ENCODE data around the gene PPM1E.
"Not testable (repeated sequence)": the region's sequence is repeated elsewhere in the genome, so short reads cannot be mapped to it uniquely, and the experiment has no call there.

The PPM1E gene

GRCh38 chr17:58755577-58756245, at the start of gene PPM1E:
Gene PPM1E (plus strand): TSS chr17:58755854.
- H3K4me3 Mint-ChIP-seq: peak within 1 kb of the TSS; percentile 93
- H3K27ac Mint-ChIP-seq: peak within 1 kb of the TSS; percentile 76
- H3K9me3 Mint-ChIP-seq: no peaks in the 10 kb centered on the region
- H3K27me3 Mint-ChIP-seq: peaks cover 37% of the 10 kb centered on the region
- H3K36me3 Mint-ChIP-seq: peaks cover 3% of the 10 kb centered on the region
- peaks cover 13% of the 10 kb centered on the region for H3K4me1 Mint-ChIP-seq

DNA sequence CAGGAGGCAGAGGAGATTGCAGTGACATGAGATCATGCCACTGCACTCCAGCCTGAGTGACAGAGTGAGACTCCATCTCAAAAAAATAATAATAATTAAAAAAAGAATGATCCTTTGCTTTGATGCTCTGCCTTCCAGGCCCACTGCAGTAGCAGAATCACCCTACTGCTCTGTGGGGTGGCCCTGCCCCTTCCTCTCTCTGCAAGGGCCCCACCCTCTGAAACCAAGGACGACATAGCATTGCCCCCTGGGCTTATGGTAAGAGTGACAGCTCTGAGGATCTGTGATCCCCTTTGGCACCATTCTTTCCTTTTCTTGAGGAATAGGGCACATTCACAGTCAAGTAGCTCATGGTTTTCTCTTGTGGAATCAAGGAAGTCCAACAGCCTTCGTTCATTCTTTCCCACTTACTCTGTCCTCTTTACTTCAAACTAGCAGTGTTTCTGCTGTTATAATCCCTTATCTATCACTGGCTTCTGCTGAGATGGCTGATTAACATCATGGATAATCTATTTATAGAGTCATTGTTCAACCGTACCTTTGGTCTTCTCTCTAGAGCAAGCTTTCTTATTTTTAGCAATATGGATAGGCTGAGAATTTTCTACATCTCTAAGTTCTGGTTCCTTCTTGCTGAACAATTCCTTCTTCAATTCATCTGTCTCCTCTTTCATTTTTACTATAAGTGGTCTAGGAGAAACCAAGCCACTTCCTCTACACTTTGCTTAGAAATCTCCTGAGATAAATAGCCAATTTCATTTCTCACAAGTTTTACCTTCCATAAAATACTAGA, 49.1 kb upstream of the PPM1E start:
- Mint-ChIP-seq H3K27ac (no peak overlapping the region), H3K4me1 (peaks cover 4% of the 10 kb centered on the region), H3K36me3 (peaks cover 9% of the 10 kb centered on the region), H3K9me3 (no peaks in the 10 kb centered on the region), H3K27me3 (no peaks in the 10 kb centered on the region), H3K4me3 (no peak overlapping the region)

DNA sequence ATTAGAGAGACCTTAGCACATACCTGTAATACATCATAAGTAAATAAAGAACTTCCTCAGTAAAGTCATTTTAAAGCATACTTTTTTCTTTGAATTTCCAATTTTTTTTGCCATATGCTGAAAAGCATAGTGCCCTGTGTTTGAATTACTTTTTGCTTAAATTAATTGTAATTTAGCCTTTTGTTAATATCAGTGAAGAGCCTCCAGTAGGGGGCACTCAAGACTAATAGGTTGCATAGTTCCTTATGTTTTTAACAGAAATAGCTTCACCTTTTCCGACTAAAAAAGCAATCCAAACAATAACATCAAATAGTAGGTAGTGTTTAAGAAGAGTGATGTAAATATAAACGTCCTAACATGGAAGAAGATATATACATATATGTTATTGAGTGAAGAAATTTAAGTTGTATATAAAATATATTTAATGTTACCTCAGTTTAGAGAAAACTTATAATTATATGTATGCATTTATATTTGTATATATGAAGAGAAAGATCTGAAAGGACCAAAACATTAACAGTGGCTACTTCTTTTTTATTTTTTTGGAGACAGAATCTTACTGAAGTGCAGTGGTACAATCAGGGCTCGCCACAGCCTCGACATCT, 44.6 kb upstream of the PPM1E start:
- Mint-ChIP-seq H3K27me3 (no peaks in the 10 kb centered on the region), H3K27ac (no peak overlapping the region), H3K4me3 (no peak overlapping the region), H3K4me1 (peaks cover 4% of the 10 kb centered on the region), H3K36me3 (peaks cover 10% of the 10 kb centered on the region), H3K9me3 (no peaks in the 10 kb centered on the region)

GRCh38 chr17:58722274-58722673, 33.4 kb upstream of the PPM1E start:
- Mint-ChIP-seq H3K4me3 (no peak overlapping the region), H3K4me1 (no peaks in the 10 kb centered on the region), H3K27ac (no peak overlapping the region), H3K27me3 (no peaks in the 10 kb centered on the region), H3K9me3 (no peaks in the 10 kb centered on the region), H3K36me3 (peaks cover 5% of the 10 kb centered on the region)

- Mint-ChIP-seq H3K36me3 (peaks cover 5% of the 10 kb centered on the region), H3K9me3 (no peaks in the 10 kb centered on the region), H3K27me3 (no peaks in the 10 kb centered on the region), H3K4me1 (no peaks in the 10 kb centered on the region), H3K27ac (no peak overlapping the region), H3K4me3 (no peak overlapping the region)
Observed at GRCh38 chr17:58722696-58723095, 33.0 kb upstream of the PPM1E start.

GRCh38 chr17:58728798-58729197, 26.9 kb upstream of the PPM1E start:
- H3K4me1 Mint-ChIP-seq: no peaks in the 10 kb centered on the region
- H3K27ac Mint-ChIP-seq: no peak overlapping the region
- H3K36me3 Mint-ChIP-seq: peaks cover 2% of the 10 kb centered on the region
- H3K9me3 Mint-ChIP-seq: no peaks in the 10 kb centered on the region
- H3K4me3 Mint-ChIP-seq: no peak overlapping the region
- no peaks in the 10 kb centered on the region for H3K27me3 Mint-ChIP-seq

GRCh38 chr17:58730937-58731336, 24.7 kb upstream of the PPM1E start:
- Mint-ChIP-seq H3K27ac (no peak overlapping the region), H3K9me3 (no peaks in the 10 kb centered on the region), H3K4me3 (no peak overlapping the region), H3K27me3 (no peaks in the 10 kb centered on the region), H3K4me1 (no peaks in the 10 kb centered on the region), H3K36me3 (peaks cover 2% of the 10 kb centered on the region)

DNA sequence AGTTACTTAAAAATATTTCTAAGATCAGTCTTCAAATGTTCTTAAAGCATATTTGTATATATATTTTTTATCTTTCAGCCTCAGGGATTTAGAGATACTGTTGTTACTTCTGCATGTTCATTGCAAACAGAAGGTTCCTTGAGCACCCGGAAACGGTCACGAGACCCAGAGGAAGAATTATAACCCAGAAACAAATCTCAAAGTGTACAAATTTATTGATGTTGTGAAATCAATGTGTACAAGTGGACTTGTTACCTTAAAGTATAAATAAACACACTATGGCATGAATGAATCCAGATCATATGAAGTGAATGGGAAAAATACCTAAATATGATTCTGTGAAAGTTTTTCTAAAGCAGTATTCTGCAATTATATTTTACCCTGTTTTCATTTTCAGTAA, 21.6 kb upstream of the PPM1E start:
- no peaks in the 10 kb centered on the region for H3K9me3 Mint-ChIP-seq
- H3K27ac Mint-ChIP-seq: no peak overlapping the region
- peaks cover 2% of the 10 kb centered on the region for H3K36me3 Mint-ChIP-seq
- H3K4me3 Mint-ChIP-seq: no peak overlapping the region
- H3K4me1 Mint-ChIP-seq: no peaks in the 10 kb centered on the region
- no peaks in the 10 kb centered on the region for H3K27me3 Mint-ChIP-seq

DNA sequence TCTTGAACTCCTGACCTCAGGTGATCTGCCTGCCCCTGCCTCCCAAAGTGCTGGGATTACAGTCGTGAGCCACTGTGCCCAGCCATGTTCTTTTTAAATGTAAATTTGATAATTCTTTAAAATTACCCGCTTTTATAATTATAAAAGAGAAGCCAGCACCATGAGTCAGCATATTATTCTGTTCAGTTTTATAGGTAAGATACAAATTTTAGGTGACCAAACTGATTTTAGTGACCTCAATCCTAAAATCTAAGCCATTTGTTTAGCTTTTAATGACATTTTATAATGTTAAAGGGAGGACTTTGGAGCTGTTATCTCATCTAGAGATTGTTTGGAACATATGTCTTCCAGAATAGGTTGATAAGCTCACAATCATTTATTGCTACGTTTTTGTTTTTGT, 20.8 kb upstream of the PPM1E start:
- no peak overlapping the region for H3K27ac Mint-ChIP-seq
- peaks cover 2% of the 10 kb centered on the region for H3K36me3 Mint-ChIP-seq
- no peaks in the 10 kb centered on the region for H3K27me3 Mint-ChIP-seq
- no peak overlapping the region for H3K4me3 Mint-ChIP-seq
- H3K9me3 Mint-ChIP-seq: no peaks in the 10 kb centered on the region
- no peaks in the 10 kb centered on the region for H3K4me1 Mint-ChIP-seq

- H3K4me3 Mint-ChIP-seq: no peak overlapping the region
- no peaks in the 10 kb centered on the region for H3K9me3 Mint-ChIP-seq
- no peaks in the 10 kb centered on the region for H3K36me3 Mint-ChIP-seq
- no peak overlapping the region for H3K27ac Mint-ChIP-seq
- no peaks in the 10 kb centered on the region for H3K27me3 Mint-ChIP-seq
- H3K4me1 Mint-ChIP-seq: no peaks in the 10 kb centered on the region
Observed at GRCh38 chr17:58741121-58741625, 14.5 kb upstream of the PPM1E start.

DNA sequence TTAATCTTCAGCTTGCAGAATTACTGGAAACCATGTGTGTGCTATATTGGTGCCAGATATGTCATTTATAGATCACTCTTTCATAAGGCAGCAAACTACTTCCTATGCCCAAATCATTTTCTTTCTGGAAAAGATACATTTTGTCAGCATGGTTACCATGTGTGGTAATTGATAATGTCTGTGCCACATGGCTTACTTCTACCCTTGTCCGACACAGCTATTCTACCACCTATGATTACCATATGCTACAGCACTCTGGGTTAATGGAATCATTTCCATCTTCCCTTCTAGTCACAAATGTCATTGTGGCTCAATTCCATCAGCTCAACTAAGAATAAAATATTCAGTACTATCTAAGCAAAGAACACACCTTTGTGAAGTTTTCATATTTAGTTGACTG, 8.0 kb upstream of the PPM1E start:
- no peaks in the 10 kb centered on the region for H3K9me3 Mint-ChIP-seq
- H3K27me3 Mint-ChIP-seq: no peaks in the 10 kb centered on the region
- no peaks in the 10 kb centered on the region for H3K36me3 Mint-ChIP-seq
- H3K4me3 Mint-ChIP-seq: no peak overlapping the region
- no peak overlapping the region for H3K27ac Mint-ChIP-seq
- H3K4me1 Mint-ChIP-seq: no peaks in the 10 kb centered on the region

GRCh38 chr17:58749627-58750026, 6.0 kb upstream of the PPM1E start:
- not testable (repeated sequence) for H3K9me3 Mint-ChIP-seq, H3K27ac Mint-ChIP-seq, H3K27me3 Mint-ChIP-seq, H3K4me3 Mint-ChIP-seq, H3K4me1 Mint-ChIP-seq, H3K36me3 Mint-ChIP-seq

GRCh38 chr17:58753026-58753425, 2.6 kb upstream of the PPM1E start:
- H3K27ac Mint-ChIP-seq: no peak overlapping the region
- H3K4me1 Mint-ChIP-seq: peaks cover 13% of the 10 kb centered on the region
- peaks cover 22% of the 10 kb centered on the region for H3K27me3 Mint-ChIP-seq
- H3K9me3 Mint-ChIP-seq: no peaks in the 10 kb centered on the region
- H3K36me3 Mint-ChIP-seq: peaks cover 3% of the 10 kb centered on the region
- H3K4me3 Mint-ChIP-seq: no peak overlapping the region

DNA sequence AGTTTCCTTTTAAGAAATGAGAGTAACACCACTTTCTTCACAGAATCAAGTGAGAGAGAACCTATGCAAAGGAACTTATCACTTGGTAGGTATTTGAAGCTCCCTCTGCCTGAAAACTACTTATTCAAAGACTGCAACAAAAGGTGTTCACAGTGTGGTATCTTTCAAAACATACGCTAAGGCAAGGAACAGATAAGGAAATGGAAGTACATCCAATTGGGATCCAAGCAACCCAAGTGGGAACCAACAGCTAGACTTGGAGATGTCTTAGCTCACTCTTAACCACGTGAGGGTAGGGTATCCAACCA, 431 bp upstream of the PPM1E start:
- H3K4me1 Mint-ChIP-seq: peaks cover 13% of the 10 kb centered on the region
- H3K4me3 Mint-ChIP-seq: peak overlapping the region; percentile 85
- no peak overlapping the region for H3K27ac Mint-ChIP-seq
- H3K36me3 Mint-ChIP-seq: peaks cover 3% of the 10 kb centered on the region
- H3K27me3 Mint-ChIP-seq: peaks cover 32% of the 10 kb centered on the region
- no peaks in the 10 kb centered on the region for H3K9me3 Mint-ChIP-seq

DNA sequence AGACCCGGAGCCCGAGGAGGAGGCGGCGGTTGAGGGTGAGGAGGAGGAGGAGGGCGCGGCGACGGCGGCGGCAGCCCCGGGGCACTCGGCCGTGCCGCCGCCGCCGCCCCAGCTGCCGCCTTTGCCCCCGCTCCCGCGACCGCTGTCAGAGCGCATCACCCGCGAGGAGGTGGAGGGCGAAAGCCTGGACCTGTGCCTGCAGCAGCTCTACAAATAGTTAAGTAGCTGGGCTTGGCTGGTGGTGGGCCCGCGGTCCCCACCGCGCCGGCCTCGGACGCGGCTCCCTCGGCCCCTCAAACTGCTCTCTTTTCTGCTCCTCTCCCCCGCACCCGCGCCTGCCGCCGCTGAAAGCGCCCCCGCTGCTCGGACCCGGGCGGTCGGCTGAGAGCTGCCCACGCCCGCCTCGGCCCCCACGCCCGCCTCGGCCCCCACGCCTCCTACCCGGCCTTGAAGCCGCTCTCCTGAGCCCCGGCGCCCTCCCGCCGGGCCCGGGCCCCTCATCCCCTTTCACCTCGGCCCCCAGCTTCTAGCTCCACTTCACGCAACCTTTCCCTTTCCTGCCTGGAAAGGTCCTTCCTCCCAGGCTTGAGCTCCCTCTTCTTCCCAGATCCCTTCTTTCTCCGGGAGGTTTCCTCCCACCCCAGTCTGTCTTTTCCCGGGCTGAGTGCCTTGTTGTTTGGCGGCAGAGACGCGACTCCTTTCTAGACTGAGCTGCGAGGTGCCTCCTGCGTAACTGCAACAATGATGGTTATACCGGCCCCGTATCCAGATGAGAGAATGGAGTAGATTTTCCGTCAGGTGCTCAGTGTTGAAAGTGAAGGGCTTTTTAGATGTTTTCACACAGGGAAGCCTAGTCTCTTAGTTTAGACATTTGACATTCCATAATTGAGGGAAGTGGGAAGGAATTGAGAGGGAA, 850 bp downstream of the PPM1E start:
- Mint-ChIP-seq H3K4me1 (peaks cover 13% of the 10 kb centered on the region), H3K36me3 (peaks cover 3% of the 10 kb centered on the region), H3K27ac (peak overlapping the region; percentile 76), H3K9me3 (no peaks in the 10 kb centered on the region), H3K27me3 (peaks cover 40% of the 10 kb centered on the region), H3K4me3 (peak overlapping the region; percentile 93)
